ENCODE data around the gene TFAM.
"Not testable (repeated sequence)": the region's sequence is repeated elsewhere in the genome, so short reads cannot be mapped to it uniquely, and the experiment has no call there.

TFAM gene

GRCh38 chr10:58409956-58410610, 24.9 kb downstream of the TFAM start:
- Histone ChIP-seq H3K27ac (ENCODE audit: poor library complexity, severe bottlenecking) (no peak overlapping the region), H3K4me3 (ENCODE audit: severe bottlenecking) (no peak overlapping the region), H3K9me3 (ENCODE audit: severe bottlenecking) (no peaks in the 10 kb centered on the region), H3K27me3 (ENCODE audit: insufficient read depth, poor library complexity, severe bottlenecking) (no peaks in the 10 kb centered on the region), H3K36me3 (ENCODE audit: low read depth) (no peaks in the 10 kb centered on the region), H3K4me1 (ENCODE audit: insufficient read depth, poor library complexity, severe bottlenecking) (no peaks in the 10 kb centered on the region)
- TF ChIP-seq, protein P1, sequence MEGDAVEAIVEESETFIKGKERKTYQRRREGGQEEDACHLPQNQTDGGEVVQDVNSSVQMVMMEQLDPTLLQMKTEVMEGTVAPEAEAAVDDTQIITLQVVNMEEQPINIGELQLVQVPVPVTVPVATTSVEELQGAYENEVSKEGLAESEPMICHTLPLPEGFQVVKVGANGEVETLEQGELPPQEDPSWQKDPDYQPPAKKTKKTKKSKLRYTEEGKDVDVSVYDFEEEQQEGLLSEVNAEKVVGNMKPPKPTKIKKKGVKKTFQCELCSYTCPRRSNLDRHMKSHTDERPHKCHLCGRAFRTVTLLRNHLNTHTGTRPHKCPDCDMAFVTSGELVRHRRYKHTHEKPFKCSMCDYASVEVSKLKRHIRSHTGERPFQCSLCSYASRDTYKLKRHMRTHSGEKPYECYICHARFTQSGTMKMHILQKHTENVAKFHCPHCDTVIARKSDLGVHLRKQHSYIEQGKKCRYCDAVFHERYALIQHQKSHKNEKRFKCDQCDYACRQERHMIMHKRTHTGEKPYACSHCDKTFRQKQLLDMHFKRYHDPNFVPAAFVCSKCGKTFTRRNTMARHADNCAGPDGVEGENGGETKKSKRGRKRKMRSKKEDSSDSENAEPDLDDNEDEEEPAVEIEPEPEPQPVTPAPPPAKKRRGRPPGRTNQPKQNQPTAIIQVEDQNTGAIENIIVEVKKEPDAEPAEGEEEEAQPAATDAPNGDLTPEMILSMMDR (IDR thresholded peaks at IDR 0.05; ENCODE audit: poor library complexity, severe bottlenecking), result no peak
- DNase-seq (ENCODE audit: low spot score) (no peak), ATAC-seq (ENCODE audit: low read depth) (no peak)

DNA sequence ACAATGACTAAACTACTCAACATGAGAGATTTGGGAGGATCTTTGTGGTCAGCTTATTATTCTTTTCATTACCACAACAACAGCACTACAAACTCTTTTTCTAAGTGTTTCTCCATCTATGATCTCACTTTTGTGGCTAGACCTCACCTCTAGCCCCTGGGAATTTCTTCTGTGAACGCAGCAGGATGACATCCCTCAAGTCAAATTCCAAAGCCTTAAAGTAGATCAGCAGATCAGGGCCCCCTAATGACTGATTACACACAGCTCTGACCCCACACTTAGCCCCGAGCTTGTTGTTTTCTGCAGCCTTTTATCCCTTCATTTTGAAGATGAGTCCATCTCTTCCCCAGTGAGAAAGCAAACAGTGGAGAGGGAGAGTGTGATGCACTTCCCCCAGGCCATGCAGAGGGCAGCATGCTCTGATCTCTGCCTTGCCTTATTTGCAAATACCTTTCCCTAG, 27.3 kb downstream of the TFAM start:
- H3K4me1 ChIP-seq (ENCODE audit: insufficient read depth, poor library complexity, severe bottlenecking), result no peaks in the 10 kb centered on the region
- no peaks in the 10 kb centered on the region for H3K27me3 ChIP-seq (ENCODE audit: insufficient read depth, poor library complexity, severe bottlenecking)
- no peak for DNase-seq (ENCODE audit: low spot score)
- ATAC-seq (ENCODE audit: low read depth), result peak; percentile 58; the same call in 1 of the 3 replicates
- TF ChIP-seq, protein P1 (IDR thresholded peaks at IDR 0.05; ENCODE audit: poor library complexity, severe bottlenecking), result peak; percentile 15
- H3K4me3 ChIP-seq (ENCODE audit: severe bottlenecking), result no peak overlapping the region
- no peaks in the 10 kb centered on the region for H3K36me3 ChIP-seq (ENCODE audit: low read depth)
- H3K27ac ChIP-seq (ENCODE audit: poor library complexity, severe bottlenecking), result no peak overlapping the region
- no peaks in the 10 kb centered on the region for H3K9me3 ChIP-seq (ENCODE audit: severe bottlenecking)

GRCh38 chr10:58414270-58415041, 29.2 kb downstream of the TFAM start:
- no peak overlapping the region for H3K4me3 ChIP-seq (ENCODE audit: severe bottlenecking)
- H3K9me3 ChIP-seq (ENCODE audit: severe bottlenecking), result peaks cover 2% of the 10 kb centered on the region
- H3K27ac ChIP-seq (ENCODE audit: poor library complexity, severe bottlenecking), result no peak overlapping the region
- peak; percentile 71 for ATAC-seq (ENCODE audit: low read depth)
- H3K4me1 ChIP-seq (ENCODE audit: insufficient read depth, poor library complexity, severe bottlenecking), result no peaks in the 10 kb centered on the region
- DNase-seq (ENCODE audit: low spot score), result no peak
- TF ChIP-seq, protein P1 (IDR thresholded peaks at IDR 0.05; ENCODE audit: poor library complexity, severe bottlenecking), result peak; percentile 73
- H3K27me3 ChIP-seq (ENCODE audit: insufficient read depth, poor library complexity, severe bottlenecking), result no peaks in the 10 kb centered on the region
- H3K36me3 ChIP-seq (ENCODE audit: low read depth), result no peaks in the 10 kb centered on the region

DNA sequence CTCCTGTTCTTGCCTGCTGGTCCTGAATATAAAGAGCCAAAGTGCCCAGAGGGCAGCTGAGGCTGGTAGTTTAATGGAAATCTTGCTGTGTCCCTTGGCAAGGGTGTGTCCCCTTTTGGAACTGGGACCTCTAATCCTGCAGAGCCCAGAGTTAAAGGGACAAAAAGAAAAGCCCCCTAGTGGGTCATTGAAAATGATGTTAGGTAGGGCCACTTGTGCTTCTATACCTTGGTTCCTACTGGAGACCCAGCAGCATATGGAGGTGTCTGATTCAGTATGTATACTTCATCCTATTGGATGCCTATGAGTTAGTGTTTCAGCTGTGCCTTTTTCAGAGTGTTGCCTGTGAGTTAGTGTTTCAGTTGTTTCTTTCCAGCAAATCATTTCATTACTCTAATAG, 30.5 kb downstream of the TFAM start:
- Histone ChIP-seq H3K4me3 (ENCODE audit: severe bottlenecking) (no peak overlapping the region), H3K27me3 (ENCODE audit: insufficient read depth, poor library complexity, severe bottlenecking) (no peaks in the 10 kb centered on the region), H3K9me3 (ENCODE audit: severe bottlenecking) (peaks cover 2% of the 10 kb centered on the region), H3K4me1 (ENCODE audit: insufficient read depth, poor library complexity, severe bottlenecking) (no peaks in the 10 kb centered on the region), H3K27ac (ENCODE audit: poor library complexity, severe bottlenecking) (no peak overlapping the region), H3K36me3 (ENCODE audit: low read depth) (no peaks in the 10 kb centered on the region)
- DNase-seq (ENCODE audit: low spot score) (no peak), ATAC-seq (ENCODE audit: low read depth) (no peak)
- TF ChIP-seq, protein P1 (IDR thresholded peaks at IDR 0.05; ENCODE audit: poor library complexity, severe bottlenecking), result no peak

GRCh38 chr10:58417902-58418301, 32.7 kb downstream of the TFAM start:
- H3K9me3 ChIP-seq (ENCODE audit: severe bottlenecking); DNase-seq (ENCODE audit: low spot score); H3K27me3 ChIP-seq (ENCODE audit: insufficient read depth, poor library complexity, severe bottlenecking); H3K4me1 ChIP-seq (ENCODE audit: insufficient read depth, poor library complexity, severe bottlenecking); ATAC-seq (ENCODE audit: low read depth); H3K27ac ChIP-seq (ENCODE audit: poor library complexity, severe bottlenecking); H3K4me3 ChIP-seq (ENCODE audit: severe bottlenecking); H3K36me3 ChIP-seq (ENCODE audit: low read depth): not testable (repeated sequence)
